Posterior vena cava (tissue), 2 donors: ENCODE results near the gene COX5B. TPM values are rescaled to one million over a fixed set of nuclear protein-coding genes. Genes with fewer than 3 reads are reported as not detected.
"Not testable (repeated sequence)": the region's sequence is repeated elsewhere in the genome, so short reads cannot be mapped to it uniquely, and the experiment has no call there.

Experiments used
- DNase-seq: peaks from one replicate; pipeline ENCODE4 v3.0.0-alpha.2; 2020; ENCODE audit warnings: low spot score
- intact Hi-C, 2 donors: fragments of 100-400 bp; cut with DNase I; formaldehyde crosslinking; loops; one replicate each; pipeline versions ENCODE4 v1.14.1 to v1.14.2; 2022 to 2023
- long read RNA-seq, 2 donors: library from polyadenylated mRNA; unstranded; transcript quantifications; one replicate each; pipeline ENCODE4 v2.0.0, GENCODE V29; 2020 to 2021
- total RNA-seq, 2 donors: library from RNA; stranded (reverse); fragmentation: NEBNext Ultra II Directional; extraction: Animal tissue kit (Norgen Biotek cat#: 25700); gene quantifications; one replicate each; pipeline ENCODE4 v1.2.1, GENCODE V29; 2021
- donor health status: DM: yes; HTN: yes; CAD: no.
- donor health status: DM: yes; HTN: yes; CAD: no.

Gene COX5B, protein sequence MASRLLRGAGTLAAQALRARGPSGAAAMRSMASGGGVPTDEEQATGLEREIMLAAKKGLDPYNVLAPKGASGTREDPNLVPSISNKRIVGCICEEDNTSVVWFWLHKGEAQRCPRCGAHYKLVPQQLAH
- total RNA-seq: 100 to 1,000 TPM; 141 to 174 TPM
- long read RNA-seq, donor 1, transcript COX5B-201 (4 exons, 712 nt): major isoform, 38 of 38 reads
- long read RNA-seq, donor 1, partial matches to known transcripts: 0 of 38 reads
- long read RNA-seq, donor 1, other reads (novel, unspliced or antisense): 0 of 38 reads
- long read RNA-seq, donor 2, transcript COX5B-201 (4 exons, 712 nt): major isoform, 30 of 33 reads
- long read RNA-seq, donor 2, partial matches to known transcripts: 2 of 33 reads
- long read RNA-seq, donor 2, other reads (novel, unspliced or antisense): 1 of 33 reads

DNA sequence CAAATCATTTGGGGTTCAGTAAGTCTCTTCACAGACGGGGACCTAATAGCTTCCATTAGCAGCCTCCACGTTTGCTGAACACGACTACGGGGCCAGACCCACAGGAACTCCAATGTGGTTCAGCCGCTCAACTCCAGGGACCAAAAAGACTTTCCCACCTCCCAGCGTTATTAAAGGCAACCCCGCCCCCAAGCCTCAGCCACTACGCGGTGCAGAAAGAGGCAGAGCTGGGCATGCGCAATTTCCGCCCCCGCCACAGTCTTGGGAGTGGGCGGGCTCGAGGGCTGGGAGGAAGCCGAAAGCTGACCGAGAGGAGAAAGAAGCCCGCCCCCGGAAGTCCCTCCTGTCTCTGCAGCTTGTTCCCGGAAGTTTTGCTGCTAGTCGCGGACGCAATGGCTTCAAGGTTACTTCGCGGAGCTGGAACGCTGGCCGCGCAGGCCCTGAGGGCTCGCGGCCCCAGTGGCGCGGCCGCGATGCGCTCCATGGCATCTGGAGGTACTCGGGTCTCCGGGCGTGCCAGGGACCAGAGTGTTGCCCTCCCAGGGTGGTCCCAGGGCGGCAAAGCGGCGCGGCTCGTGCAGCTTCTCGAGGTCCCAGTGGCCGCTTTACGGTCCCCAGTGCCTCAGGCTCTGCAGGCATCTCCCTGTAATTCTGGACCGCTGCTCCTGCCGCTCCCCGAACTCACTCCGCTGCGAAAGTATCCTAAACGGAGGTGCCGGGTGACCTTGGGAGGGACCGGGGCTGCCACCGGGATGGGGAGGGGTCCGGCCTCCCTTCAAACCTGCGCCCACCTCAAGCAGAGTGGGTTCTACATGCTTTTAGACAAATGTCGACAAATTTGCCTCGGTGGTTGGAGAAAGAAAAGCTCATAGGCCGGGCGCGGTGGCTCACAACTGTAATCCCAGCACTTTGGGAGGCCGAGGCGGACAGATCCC, at the start of gene COX5B:
COX5B (plus strand) TSS at position 368 of the 935 bp plus-strand sequence; CDS start at position 393, 25 bp downstream.
- intact Hi-C loops: no loop called here
- DNase-seq: peak; percentile 100

DNA sequence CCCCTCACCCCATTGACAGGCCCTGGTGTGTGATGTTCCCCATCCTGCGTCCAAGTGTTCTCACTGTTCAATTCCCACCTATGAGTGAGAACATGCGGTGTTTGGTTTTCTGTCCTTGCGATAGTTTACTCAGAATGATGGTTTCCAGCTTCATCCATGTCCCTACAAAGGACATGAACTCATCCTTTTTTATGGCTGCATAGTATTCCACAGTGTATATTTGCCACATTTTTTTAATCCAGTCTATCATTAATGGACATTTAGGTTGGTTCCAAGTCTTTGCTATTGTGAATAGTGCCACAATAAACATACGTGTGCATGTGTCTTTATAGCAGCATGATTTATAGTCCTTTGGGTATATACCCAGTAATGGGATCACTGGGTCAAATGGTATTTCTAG, 49.7 kb upstream of the COX5B start:
- intact Hi-C loops, DNase-seq: not testable (repeated sequence)

DNA sequence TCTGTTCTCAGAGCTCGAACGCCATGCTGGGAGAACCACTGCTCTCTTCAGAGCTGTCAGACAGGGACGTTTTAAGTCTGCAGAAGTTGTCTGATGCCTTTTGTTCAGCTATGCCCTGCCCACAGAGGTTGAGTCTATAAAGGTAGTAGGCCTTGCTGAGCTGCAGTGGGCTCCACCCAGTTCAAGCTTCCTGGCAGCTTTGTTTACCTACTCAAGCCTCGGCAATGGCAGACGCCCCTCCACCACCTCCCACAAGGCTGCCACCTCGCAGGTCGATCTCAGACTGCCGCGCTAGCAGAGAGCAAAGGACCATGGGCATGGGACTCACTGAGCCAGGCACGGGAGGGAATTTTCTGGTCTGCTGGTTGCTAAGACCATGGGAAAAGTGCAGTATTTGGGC, 44.3 kb upstream of the COX5B start:
- intact Hi-C loops, DNase-seq: not testable (repeated sequence)

DNA sequence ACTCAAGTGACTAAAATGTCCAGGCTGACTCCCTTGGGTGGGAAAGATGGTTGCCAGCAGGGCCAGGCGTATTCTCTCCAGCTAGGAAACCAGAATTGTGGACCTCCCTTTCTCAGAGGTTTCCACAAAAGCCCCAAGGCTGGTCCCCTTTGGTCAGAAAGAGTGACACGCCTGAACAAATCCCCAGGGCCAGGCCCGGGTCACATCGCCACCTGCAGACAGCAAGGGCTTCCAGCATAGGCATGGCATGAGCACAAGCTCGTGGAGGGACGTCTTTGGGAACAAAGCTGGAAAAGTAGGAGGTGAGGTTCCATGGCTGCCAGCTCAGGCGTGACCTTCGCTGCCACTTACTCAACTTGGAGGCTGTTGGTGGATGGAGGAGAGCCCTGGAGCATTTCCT, 40.8 kb upstream of the COX5B start:
- DNase-seq, intact Hi-C loops: not testable (repeated sequence)

DNA sequence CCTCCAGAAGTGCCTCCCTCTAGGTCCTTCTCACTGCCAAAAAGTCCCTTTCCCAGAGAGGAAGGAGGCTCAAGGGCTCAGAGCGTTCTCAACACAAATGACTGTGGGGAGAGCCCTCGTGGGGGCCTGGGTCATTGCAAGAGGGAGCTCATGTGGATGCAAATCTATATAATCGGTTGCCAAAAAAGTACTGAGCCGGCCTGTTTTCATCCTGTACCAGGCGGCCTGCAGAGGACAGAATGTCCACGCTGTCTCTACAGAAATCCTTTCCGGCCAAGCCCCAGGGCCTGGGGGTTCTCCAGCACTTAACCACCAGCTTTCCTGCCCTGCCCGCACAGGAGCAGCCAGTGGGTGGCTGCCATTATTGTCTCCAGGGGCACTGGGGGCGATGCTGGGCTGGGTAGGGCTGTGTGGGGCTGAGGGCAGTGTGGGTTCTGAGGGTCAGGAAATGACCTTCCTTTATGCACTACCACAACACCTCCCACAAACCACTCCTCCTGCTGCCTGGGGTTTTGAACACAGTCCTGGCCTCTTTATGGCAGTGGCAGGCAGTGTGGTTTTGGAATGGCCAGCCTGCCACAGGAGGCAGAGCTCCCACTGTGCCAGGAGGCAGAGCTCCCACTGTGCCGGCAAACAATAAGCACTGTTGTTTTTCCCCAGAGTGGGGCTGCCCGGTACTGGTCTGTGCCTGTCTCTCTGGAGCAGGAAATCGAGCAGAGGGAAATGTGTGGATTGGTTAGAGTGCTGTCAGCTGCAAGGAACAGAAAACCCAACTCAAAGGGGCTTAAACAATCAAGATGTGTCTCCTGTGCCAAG, 40.1 kb upstream of the COX5B start:
- intact Hi-C loops, DNase-seq: not testable (repeated sequence)

DNA sequence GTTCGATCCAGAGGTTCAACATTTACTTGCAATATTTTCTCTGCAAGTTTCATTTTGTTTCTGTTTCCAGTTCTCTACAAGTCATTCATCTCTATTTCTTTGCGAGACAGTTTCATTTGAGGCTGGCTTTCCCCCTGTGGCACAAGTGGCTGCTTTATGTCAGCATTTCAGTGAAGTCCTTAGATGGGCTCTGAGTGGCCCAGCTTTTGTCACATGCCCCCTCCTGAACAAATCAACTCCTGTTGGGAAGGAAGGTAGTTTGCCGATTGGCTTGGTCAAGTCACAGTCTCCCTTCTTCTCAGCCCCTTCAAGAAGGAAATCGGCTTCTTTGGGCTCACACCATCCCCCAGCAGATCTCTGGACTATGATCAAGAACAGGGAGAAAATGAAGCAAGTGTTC, 37.1 kb upstream of the COX5B start:
- intact Hi-C loops, DNase-seq: not testable (repeated sequence)

DNA sequence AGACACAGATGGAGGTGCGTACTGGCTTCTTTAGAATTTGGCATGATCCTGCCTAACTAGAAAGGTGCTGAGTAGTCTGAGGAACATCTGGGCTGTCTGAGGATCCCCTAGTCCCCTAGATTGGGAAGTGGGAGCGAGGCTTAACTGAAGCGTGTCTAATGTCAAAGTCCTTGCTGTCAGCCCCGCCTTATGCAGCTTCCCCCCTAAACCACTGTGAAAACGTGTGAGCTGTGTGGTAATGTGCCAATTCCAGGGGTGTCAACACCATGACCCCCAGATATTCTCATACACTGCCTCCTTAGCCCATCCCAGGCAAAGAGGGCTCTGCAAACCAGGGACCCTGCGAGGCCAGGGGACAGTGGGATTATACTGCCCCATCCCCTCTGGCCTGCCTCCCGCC, 34.0 kb upstream of the COX5B start:
- DNase-seq, intact Hi-C loops: not testable (repeated sequence)

DNA sequence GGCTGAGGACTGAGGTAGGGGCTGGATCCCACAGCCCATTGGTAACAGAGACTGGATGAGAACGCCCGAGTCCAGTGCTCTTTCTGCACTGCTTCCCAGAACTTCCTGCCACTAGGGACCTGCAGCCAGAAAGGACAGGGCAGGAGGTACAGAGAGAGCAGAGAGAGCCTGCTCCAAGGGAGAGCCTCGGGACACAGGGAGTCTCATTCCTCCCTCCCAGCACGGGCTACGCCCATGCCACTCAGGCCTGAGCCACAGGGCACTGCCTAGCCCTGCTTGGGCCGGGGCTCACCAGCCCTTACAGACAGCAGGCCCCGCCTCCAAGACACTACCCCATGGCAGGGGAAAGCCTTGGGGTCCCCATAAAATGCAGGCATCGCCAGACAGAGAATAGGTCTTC, 30.1 kb upstream of the COX5B start:
- DNase-seq, intact Hi-C loops: not testable (repeated sequence)

DNA sequence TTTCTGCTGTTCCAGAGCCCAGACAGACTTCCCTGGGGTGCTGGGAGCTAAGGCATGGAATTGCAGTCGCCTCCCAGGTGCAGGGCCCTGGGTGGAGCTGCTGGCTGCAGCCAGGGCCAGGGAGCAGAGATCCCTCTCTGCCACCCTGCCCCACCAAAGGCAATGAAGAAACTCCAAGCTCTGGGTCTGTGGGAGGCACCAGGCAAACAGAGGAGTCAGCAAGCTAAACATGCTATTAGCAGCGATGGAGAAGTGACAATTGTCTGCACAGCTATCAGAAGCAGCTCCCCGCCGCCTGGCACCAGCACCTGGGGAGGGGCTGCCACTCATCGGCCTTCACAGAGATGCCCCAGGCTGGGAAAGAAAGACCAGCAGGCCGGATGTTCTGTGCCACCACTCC, 28.0 kb upstream of the COX5B start:
- no peak for DNase-seq
- intact Hi-C loops: no loop called here

DNA sequence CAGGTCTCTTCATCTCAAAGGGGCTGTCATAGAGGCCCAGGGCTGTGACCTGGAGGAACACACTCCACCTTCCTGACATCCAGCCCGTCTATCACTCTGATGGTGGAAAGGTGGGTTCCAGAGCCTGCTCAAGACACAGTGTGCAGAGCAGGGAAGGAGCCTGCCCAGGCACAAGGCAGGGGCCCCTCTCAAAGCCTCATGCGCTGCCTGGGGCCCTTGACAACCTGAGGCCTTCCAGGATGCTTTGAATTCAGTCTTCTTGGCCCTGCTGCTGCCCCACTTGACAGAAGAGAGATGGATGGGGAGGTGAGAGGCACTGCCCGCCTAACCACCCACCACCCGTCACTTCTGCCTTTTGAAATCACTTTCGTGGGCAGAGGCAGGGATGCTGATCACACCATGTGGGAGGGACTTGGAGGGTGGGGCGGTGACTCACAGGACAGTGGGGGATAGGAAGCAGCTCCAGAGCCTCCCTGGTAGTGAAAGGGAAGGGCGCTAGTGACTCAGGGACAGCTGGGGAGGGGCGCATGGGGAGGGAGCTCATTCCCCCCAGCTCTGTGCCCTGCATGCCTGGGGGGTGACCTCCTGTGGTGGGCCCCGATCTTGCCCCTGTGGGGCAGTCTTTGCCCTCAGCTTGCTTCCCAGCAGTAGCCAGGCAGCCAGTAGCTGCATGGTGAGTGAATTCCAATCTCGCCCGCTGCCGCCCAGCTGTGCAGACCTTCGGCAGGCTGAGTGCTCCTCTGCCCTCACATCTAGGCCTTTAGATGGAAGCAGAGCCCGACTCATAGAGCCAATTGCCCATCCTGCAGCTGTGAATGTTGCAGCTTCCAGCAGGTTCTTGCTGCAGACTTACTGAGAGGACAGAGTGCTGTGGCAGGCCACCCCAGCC, 26.7 kb upstream of the COX5B start:
- intact Hi-C loops, DNase-seq: not testable (repeated sequence)

DNA sequence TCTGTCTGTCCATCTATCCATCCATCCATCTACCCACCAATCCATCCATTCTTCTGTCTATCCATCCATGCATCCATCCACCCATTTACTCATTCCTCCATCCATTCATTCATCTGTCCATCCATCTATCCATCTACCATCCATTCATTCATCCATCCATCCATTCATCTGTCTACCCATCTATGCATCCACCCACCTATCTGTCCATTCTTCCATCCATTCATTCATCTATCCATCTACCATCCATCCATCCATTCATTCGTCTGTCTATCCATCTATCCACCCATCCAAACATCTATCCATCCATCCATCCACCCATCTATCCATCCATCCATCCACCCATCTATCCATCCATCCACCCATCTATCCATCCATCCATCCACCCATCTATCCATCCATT, 25.4 kb upstream of the COX5B start:
- intact Hi-C loops, DNase-seq: not testable (repeated sequence)

DNA sequence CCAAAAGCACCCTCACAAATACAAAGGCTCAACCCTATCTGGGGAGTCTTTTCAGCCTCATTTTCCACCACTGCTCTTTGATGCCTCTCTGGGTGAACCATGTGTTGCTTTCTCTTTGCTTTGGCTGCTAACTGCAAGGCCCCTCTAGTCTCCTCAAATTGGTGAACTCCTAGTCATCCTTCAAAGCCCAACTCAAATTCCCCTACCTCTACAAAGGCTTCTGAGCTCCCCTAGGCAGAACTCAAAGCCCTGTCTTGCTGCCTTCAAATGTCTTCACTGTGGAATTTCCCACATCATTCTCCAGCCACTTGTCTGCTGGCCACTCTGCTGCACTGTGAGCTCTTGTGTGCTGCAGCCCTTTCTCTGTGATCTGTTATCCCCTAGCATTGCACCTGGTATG, 22.9 kb upstream of the COX5B start:
- intact Hi-C loops, DNase-seq: not testable (repeated sequence)

DNA sequence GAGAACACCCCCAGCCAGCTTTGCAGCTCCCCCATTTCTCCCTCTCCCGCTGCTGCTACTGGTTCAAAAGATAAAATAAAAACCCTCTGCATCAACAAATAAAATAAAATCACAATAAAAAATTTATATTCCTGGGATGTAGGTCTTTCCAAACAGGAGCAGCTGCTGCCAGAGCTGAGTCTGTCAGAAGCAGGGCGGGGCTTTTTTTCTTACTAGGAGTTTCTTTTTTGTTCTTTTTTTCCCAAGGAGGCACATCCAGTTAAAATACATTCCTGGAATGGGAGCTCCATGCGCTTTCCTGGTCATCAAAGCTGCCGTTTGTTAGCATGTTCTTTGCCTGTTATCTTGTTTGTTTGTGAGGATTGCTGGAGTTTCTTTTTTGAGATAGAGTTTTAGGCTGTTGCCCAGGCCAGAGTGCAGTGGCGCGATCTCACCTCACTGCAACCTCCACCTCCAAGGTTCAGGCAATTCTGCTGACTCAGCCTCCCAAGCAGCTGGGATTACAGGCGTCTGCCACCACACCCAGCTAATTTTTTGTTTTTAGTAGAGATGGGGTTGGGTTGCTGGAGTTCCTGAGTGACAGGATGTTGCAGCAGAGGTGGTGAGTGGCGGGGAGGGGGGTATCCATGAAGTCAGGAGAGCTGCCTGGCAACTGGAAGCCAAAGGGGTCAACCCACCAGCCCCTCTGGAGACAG, 20.4 kb upstream of the COX5B start:
- intact Hi-C loops, DNase-seq: not testable (repeated sequence)

DNA sequence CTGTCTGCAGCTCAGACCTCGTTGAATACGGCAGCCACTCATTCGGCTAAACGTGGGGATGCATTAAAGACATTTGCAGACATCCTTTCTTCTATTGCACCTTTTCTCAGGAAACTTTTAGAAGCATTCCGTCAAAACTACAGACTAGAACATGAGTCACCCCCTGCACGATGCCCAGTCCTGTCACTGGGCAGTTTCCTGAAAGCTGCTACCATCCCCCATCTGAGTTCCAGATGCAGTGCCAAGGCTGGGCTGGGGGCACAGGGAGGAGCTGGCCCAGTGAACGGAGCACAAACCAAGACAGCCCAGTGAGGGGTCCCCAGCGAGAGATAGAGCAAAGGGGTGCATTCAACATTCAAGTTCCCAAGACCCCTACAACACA, 19.8 kb upstream of the COX5B start:
- intact Hi-C loops, DNase-seq: not testable (repeated sequence)

DNA sequence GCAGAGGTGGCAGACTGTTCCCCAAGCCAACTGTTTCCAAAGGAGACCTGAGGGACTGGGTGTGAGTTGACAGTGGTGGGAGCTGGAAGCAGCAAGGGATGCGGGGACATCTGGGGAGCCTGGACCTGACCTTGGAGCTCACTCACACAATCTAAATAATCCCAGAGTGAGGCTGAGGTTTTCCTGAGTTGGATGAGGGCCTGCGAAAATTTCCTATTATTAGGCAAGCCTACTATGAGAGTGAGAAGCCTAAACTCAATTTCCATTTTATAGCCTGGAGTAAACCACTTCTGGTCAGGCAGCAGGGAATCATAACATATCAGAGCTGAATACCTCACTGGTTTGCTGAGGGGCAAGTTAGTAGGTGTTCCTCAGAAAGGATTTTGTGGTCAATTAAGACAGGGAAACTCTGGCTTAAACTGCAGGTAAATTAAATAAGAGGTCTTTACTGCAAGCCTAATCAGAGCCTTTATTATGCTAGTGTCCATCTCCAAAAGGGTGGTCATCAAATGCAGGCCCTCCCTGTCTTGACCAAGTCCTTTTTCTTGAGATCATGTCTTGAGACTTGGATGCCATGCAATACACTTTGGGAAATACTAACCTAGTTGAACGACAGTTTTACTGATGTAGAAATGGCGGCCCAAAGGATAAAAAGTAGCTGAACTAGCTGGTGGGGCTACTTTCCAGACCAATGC, 1.7 kb upstream of the COX5B start:
- intact Hi-C loops: no loop called here
- no peak for DNase-seq

DNA sequence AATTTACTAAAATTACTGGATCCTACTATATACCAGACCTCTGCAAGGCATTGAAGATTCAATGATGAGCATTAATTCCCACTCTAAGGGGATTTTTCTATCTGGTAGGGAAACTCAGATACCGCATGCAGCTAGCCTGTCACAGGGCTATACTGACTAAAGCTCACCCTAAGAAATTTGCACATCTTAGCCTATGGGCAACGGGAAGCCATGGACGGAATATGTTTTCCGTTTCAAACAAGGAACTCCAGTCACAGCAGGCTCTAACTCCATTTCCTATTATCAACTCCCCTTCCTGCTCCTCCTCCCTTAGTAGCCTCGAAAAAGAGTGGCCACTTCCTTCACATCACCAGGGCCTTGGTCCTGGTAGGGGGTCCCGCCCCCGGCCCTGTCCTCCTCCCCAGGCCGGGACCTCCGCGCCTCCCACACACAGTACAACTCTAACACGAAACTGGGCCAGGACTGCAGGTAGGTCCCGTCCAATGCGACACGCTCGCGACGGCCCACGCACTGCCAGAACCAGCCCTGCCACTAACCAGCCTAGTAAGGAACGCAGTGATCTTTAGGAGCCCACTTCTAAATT, 659 bp upstream of the COX5B start:
- DNase-seq: no peak
- intact Hi-C loops: no loop called here

DNA sequence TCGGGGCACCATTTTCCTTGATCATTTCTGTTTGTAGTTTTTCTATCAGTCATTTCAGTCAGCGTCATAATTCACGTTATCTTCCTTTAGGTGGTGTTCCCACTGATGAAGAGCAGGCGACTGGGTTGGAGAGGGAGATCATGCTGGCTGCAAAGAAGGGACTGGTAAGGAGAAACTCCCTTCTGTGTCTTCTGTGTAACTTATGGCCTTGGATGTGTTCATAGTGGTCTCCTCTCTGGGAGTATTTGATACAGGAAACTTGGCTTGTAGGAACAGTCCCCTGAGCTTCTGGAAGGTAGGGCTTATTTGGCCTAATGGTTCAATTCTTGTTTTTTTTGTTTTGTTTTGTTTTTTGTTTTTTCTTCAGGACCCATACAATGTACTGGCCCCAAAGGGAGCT, 1.1 kb downstream of the COX5B start:
- intact Hi-C loops: no loop called here
- DNase-seq: no peak
